Naive thymus-derived CD4-positive, alpha-beta T cell (primary cell): Measurements from ENCODE around the gene TSLP. TPM values are rescaled to one million over a fixed set of nuclear protein-coding genes. Genes with fewer than 3 reads are reported as not detected.
A peak's percentile ranks its signal among the peaks of the same experiment; 100 is the strongest.

Source experiments
- ATAC-seq: fragments of 150-1000 bp; cut with Tn5 transposase; 2 replicates; pipeline ENCODE4 v1.10.0; 2021; ENCODE audit warnings: mild to moderate bottlenecking, moderate library complexity
- CTCF ChIA-PET: fragments of 350-600 bp; sonication (Branson Sonifier 250); formaldehyde crosslinking; loops from one replicate; lab custom pipeline; 2021; ENCODE audit warnings: antibody characterized with exemption; lab: Charles Lee
- POLR2A ChIA-PET: fragments of 350-600 bp; sonication (Branson Sonifier 250); formaldehyde crosslinking; loops from one replicate; lab custom pipeline; 2021; ENCODE audit warnings: antibody characterized with exemption, inconsistent platforms; lab: Charles Lee
- DNase-seq, 9 donors: peaks; one replicate each; pipeline versions ENCODE4 v3.0.0 to v3.0.0-alpha.2; 2020 to 2022; ENCODE audit warnings: mixed read lengths in 1 of 9
- H3K27ac ChIP-seq: one replicate; pipeline ENCODE4 v1.7.0; 2013; ENCODE audit warnings: mild to moderate bottlenecking, low read depth, low read length, moderate library complexity
- H3K27me3 ChIP-seq, 2 donors: one replicate each; pipeline ENCODE4 v1.7.0; 2013; ENCODE audit warnings: low read length in 2 of 2, mild to moderate bottlenecking in 2 of 2, moderate library complexity in 2 of 2; ENCODE audit not compliant: control insufficient read depth in 2 of 2, insufficient read depth in 2 of 2
- H3K36me3 ChIP-seq, 3 experiments: 1 replicate in 2 of 3; 2 replicates in 1 of 3; pipeline ENCODE4 v1.7.0; 2013; ENCODE audit warnings: low read length in 3 of 3, mild to moderate bottlenecking in 3 of 3, moderate library complexity in 1 of 3; ENCODE audit not compliant: insufficient read depth in 3 of 3, control insufficient read depth in 2 of 3
- H3K4me1 ChIP-seq, 2 donors: one replicate each; pipeline ENCODE4 v1.7.0; 2013; ENCODE audit warnings: low read length in 2 of 2, mild to moderate bottlenecking in 2 of 2, moderate library complexity in 1 of 2; ENCODE audit not compliant: control insufficient read depth in 2 of 2, insufficient read depth in 2 of 2
- H3K4me3 ChIP-seq: 2 replicates; pipeline ENCODE4 v1.7.0; 2013; ENCODE audit warnings: mild to moderate bottlenecking, low read length
- H3K9me3 ChIP-seq, 3 experiments: 1 replicate in 2 of 3; 2 replicates in 1 of 3; pipeline ENCODE4 v1.7.0; 2013; ENCODE audit warnings: low read length in 3 of 3; ENCODE audit not compliant: control insufficient read depth in 2 of 3
- H3K27ac Mint-ChIP-seq, 9 donors: one replicate each; pipeline ENCODE4 v1.8.0; 2020 to 2022; ENCODE audit warnings: mixed read lengths in 9 of 9, mild to moderate bottlenecking in 8 of 9, moderate library complexity in 5 of 9, inconsistent platforms in 2 of 9
- H3K27me3 Mint-ChIP-seq, 5 donors: one replicate each; pipeline ENCODE4 v1.8.0; 2021 to 2022; ENCODE audit warnings: mixed read lengths in 5 of 5, mild to moderate bottlenecking in 1 of 5
- H3K36me3 Mint-ChIP-seq, 5 donors: one replicate each; pipeline ENCODE4 v1.8.0; 2020 to 2022; ENCODE audit warnings: mixed read lengths in 5 of 5, mild to moderate bottlenecking in 3 of 5, inconsistent platforms in 1 of 5
- H3K4me1 Mint-ChIP-seq, 7 donors: one replicate each; pipeline ENCODE4 v1.8.0; 2020 to 2022; ENCODE audit warnings: mixed read lengths in 7 of 7, mild to moderate bottlenecking in 3 of 7, inconsistent platforms in 1 of 7
- H3K4me3 Mint-ChIP-seq, 10 donors: one replicate each; pipeline ENCODE4 v1.8.0; 2020 to 2022; ENCODE audit warnings: mild to moderate bottlenecking in 10 of 10, mixed read lengths in 10 of 10, moderate library complexity in 6 of 10, inconsistent platforms in 2 of 10
- H3K9me3 Mint-ChIP-seq, 11 donors: one replicate each; pipeline ENCODE4 v1.8.0; 2020 to 2022; ENCODE audit warnings: mixed read lengths in 11 of 11, mild to moderate bottlenecking in 4 of 11, inconsistent platforms in 1 of 11, moderate library complexity in 1 of 11
- intact Hi-C, 2 donors: fragments of 100-400 bp; cut with micrococcal nuclease; formaldehyde crosslinking; loops; one replicate each; pipeline ENCODE4 v1.15.1; 2023
- polyA plus RNA-seq, 2 donors: library from polyadenylated mRNA; unstranded; fragments of 300-500 nt; fragmentation: Illumina TruSeq; gene quantifications; one replicate each; pipeline ENCODE4 v1.2.3, GENCODE V29; 2021
- total RNA-seq, 6 experiments: library from RNA in 5 of 6; stranded (reverse) in 5 of 6; gene quantifications; 1 replicate in 5 of 6; 2 replicates in 1 of 6; pipeline ENCODE4 v1.2.3 and lab custom pipeline; 2021 to 2026

TSLP gene
- total and polyA plus RNA-seq, 7 experiments from 2014 or later, result 0.15 TPM; not detected in 6

DNA sequence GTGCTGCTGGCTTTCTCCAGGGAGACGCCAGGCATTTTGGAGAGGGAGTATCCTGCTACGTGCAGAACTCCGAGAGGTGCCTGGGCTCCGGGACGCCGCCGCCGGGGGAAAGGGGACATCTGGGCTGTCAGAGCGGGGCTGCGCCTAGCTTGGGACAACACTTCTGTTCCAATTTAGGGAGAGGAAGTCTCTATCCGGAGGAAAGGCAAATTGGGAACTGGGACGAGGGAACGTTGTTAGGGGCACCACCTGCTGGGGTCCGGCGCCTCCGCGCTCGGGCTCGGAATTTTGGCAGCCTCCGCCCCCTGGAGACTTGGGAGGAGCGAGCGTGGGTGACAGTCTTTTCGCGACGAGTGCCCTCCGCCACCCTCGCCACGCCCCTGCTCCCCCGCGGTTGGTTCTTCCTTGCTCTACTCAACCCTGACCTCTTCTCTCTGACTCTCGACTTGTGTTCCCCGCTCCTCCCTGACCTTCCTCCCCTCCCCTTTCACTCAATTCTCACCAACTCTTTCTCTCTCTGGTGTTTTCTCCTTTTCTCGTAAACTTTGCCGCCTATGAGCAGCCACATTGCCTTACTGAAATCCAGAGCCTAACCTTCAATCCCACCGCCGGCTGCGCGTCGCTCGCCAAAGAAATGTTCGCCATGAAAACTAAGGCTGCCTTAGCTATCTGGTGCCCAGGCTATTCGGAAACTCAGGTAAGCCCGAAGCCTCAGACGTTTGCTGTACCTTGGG lies 1.6 kb downstream of the TSLP start:
- ATAC-seq (peak; percentile 86), DNase-seq (peak; percentile 10 to 69 (median 37))
- intact Hi-C loops, result loop anchor here in 1 of 2 donors (2.0 kb wide), 1 partner anchor 20 kb away; the partner anchor contains the start of gene WDR36
- Mint-ChIP-seq H3K4me1 (peaks cover 11 to 39% (median 30%) of the 10 kb centered on the region in 7 donors), H3K4me3 (peak overlapping the region; percentile 84 to 95 (median 90)), H3K27me3 (peaks cover 68 to 82% (median 77%) of the 10 kb centered on the region in 5 donors), H3K36me3 (peaks cover 0 to 3% (median 0%) of the 10 kb centered on the region in 5 donors), H3K27ac (peak overlapping the region in 3 of 9 donors; percentile 4 to 55 (median 53)), H3K9me3 (no peaks in the 10 kb centered on the region)
- ChIA-PET CTCF (no interaction called here), POLR2A (no interaction called here)
- peaks cover 14% of the 10 kb centered on the region in 2 donors for H3K27me3 ChIP-seq
- H3K36me3 ChIP-seq, result no peaks in the 10 kb centered on the region
- H3K4me3 ChIP-seq, result peak overlapping the region; percentile 67
- no peaks in the 10 kb centered on the region for H3K9me3 ChIP-seq
- H3K4me1 ChIP-seq, result peaks cover 4 to 15% of the 10 kb centered on the region in 2 donors
- H3K27ac ChIP-seq, result no peak overlapping the region

DNA sequence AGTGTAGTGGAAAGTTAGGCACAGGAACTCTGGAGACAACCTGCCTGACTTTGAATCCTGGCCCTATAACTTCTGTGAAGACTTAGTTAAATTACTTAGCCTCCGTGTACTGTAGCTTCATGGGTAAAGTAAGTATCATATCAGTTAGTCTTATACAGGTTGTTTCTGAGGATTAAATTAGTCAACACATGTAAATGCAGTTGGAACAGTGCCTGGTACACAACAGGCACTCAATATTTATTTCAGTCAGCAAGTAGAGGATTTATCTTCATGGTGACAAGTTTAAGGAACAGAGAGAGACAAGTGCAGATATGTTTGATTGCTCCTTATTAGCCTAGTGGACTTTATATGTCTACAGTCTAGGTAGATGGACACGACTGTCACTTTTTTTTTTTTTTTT lies 2.7 kb downstream of the TSLP start:
- Mint-ChIP-seq H3K36me3 (peaks cover 0 to 3% (median 0%) of the 10 kb centered on the region in 5 donors), H3K27me3 (peaks cover 61 to 79% (median 73%) of the 10 kb centered on the region in 5 donors), H3K9me3 (no peaks in the 10 kb centered on the region), H3K27ac (no peak overlapping the region), H3K4me3 (peak overlapping the region in 9 of 10 donors; percentile 84 to 95 (median 89)), H3K4me1 (peaks cover 11 to 39% (median 30%) of the 10 kb centered on the region in 7 donors)
- H3K27me3 ChIP-seq, result peaks cover 14% of the 10 kb centered on the region in 2 donors
- H3K27ac ChIP-seq, result no peak overlapping the region
- no peaks in the 10 kb centered on the region for H3K36me3 ChIP-seq
- no peak overlapping the region for H3K4me3 ChIP-seq
- ChIA-PET CTCF (no interaction called here), POLR2A (no interaction called here)
- H3K9me3 ChIP-seq, result no peaks in the 10 kb centered on the region
- intact Hi-C loops, result no loop called here
- H3K4me1 ChIP-seq, result peaks cover 4 to 15% of the 10 kb centered on the region in 2 donors
- DNase-seq (no peak), ATAC-seq (no peak)

DNA sequence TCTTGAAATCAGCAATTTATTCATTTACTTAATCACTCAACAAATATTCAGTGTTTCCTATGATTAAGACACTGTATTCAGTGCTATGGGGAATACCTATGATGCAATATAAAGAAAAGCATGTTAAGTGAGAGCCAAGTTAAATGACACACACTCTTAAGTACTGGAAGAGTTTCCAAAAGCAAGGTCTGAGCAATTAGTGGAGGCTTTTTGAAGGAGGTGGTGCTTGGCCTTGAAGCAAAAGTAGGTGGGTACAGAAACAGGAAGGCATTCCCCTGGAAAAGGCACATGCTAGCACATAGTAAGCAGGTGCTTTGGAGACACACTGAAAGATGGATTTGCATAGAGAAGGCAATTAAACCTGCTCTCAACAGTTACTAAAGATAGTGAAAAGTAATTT lies 4.0 kb downstream of the TSLP start:
- ATAC-seq (no peak), DNase-seq (no peak)
- ChIA-PET POLR2A (no interaction called here), CTCF (no interaction called here)
- Mint-ChIP-seq H3K4me1 (peaks cover 11 to 30% (median 26%) of the 10 kb centered on the region in 7 donors), H3K27ac (no peak overlapping the region), H3K36me3 (peaks cover 0 to 3% (median 0%) of the 10 kb centered on the region in 5 donors), H3K9me3 (no peaks in the 10 kb centered on the region), H3K27me3 (peaks cover 57 to 74% (median 69%) of the 10 kb centered on the region in 5 donors), H3K4me3 (no peak overlapping the region)
- H3K4me1 ChIP-seq, result peaks cover 4 to 11% of the 10 kb centered on the region in 2 donors
- H3K36me3 ChIP-seq, result no peaks in the 10 kb centered on the region
- H3K4me3 ChIP-seq, result no peak overlapping the region
- intact Hi-C loops, result no loop called here
- no peaks in the 10 kb centered on the region for H3K9me3 ChIP-seq
- H3K27me3 ChIP-seq, result peaks cover 8 to 14% of the 10 kb centered on the region in 2 donors
- no peak overlapping the region for H3K27ac ChIP-seq

DNA sequence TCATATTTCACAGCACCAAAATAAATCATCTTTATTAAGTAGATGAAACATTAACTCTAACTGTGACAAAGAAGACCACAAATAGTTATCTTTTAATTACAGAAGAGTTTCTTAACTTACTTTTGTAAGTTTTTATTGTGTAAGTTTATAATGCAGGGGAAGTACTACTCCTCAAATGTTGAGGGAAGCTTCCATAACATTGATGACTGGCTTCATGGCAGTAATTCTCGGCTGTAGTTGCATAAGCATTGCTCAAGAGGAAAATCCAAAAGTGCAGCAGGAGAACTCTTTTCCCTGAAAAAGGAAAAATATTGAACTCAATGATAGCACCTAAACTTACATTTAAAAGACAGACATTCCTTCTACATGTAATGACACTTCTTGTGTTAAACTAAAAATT lies 4.6 kb downstream of the TSLP start:
- peaks cover 11 to 25% (median 21%) of the 10 kb centered on the region in 7 donors for H3K4me1 Mint-ChIP-seq
- ATAC-seq (no peak), DNase-seq (no peak)
- Histone ChIP-seq H3K4me1 (peaks cover 4 to 5% of the 10 kb centered on the region in 2 donors), H3K27me3 (peaks cover 2 to 14% of the 10 kb centered on the region in 2 donors), H3K4me3 (no peak overlapping the region), H3K27ac (no peak overlapping the region), H3K9me3 (no peaks in the 10 kb centered on the region), H3K36me3 (no peaks in the 10 kb centered on the region)
- H3K27me3 Mint-ChIP-seq, result peaks cover 51 to 70% (median 63%) of the 10 kb centered on the region in 5 donors
- no peak overlapping the region for H3K27ac Mint-ChIP-seq
- H3K36me3 Mint-ChIP-seq, result peaks cover 0 to 3% (median 0%) of the 10 kb centered on the region in 5 donors
- POLR2A ChIA-PET, result no interaction called here
- no peak overlapping the region for H3K4me3 Mint-ChIP-seq
- CTCF ChIA-PET, result no interaction called here
- H3K9me3 Mint-ChIP-seq, result no peaks in the 10 kb centered on the region
- intact Hi-C loops, result no loop called here

DNA sequence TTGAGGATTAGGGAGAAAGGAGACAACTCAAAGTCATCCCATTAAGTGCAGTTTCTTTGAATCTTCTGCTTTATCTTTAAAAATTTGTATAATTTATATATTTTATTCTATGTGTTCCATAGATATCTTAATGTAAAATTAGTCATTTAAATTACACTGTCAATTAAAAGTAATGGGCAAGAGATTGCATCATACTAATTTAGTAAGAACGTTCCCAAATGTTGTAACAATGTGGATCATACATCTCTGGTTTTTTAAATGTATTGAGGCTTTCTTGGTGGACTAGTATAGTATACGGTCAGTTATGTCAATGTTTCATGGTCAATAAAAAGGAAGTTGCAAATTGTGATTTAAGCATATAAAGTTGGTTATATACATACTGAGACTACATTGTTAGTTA lies 6.2 kb downstream of the TSLP start:
- H3K27ac Mint-ChIP-seq, result no peak overlapping the region
- H3K4me1 Mint-ChIP-seq, result peaks cover 9 to 15% (median 13%) of the 10 kb centered on the region in 7 donors
- no peaks in the 10 kb centered on the region for H3K9me3 ChIP-seq
- no peaks in the 10 kb centered on the region for H3K36me3 ChIP-seq
- intact Hi-C loops, result no loop called here
- no peak overlapping the region for H3K4me3 ChIP-seq
- no peak overlapping the region for H3K27ac ChIP-seq
- H3K4me1 ChIP-seq, result peaks cover 3 to 4% of the 10 kb centered on the region in 2 donors
- CTCF ChIA-PET, result no interaction called here
- no peak for DNase-seq
- POLR2A ChIA-PET, result no interaction called here
- no peak for ATAC-seq
- peaks cover 51 to 67% (median 54%) of the 10 kb centered on the region in 5 donors for H3K27me3 Mint-ChIP-seq
- no peak overlapping the region for H3K4me3 Mint-ChIP-seq
- H3K27me3 ChIP-seq, result peaks cover 0 to 14% of the 10 kb centered on the region in 2 donors
- H3K9me3 Mint-ChIP-seq, result peaks cover 0 to 3% (median 0%) of the 10 kb centered on the region in 11 donors
- H3K36me3 Mint-ChIP-seq, result peaks cover 0 to 3% (median 0%) of the 10 kb centered on the region in 5 donors

DNA sequence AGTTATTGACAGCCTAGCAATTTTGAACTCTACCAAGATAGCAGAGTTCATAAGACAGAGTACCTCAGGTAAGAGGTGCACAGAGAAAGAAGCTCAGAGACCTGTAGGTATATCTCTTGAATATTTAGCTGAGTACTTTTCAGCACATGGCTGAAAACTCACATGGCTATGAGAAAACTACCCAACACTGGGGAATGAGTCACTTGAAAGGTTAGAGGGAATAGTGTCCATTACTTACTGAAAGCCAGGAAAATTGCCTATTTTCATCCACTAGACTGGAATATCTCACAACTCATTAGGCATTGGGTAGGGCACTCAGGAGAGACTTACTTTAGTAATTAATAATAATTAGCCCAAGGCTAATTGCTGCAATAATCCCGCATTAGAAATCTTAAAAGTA lies 8.3 kb downstream of the TSLP start:
- H3K27me3 ChIP-seq, result peaks cover 0 to 9% of the 10 kb centered on the region in 2 donors
- ChIA-PET POLR2A (no interaction called here), CTCF (no interaction called here)
- Mint-ChIP-seq H3K27me3 (peaks cover 51 to 64% (median 54%) of the 10 kb centered on the region in 5 donors), H3K9me3 (peaks cover 0 to 7% (median 0%) of the 10 kb centered on the region in 11 donors), H3K4me1 (peaks cover 0 to 3% (median 0%) of the 10 kb centered on the region in 7 donors), H3K4me3 (no peak overlapping the region), H3K36me3 (peaks cover 0 to 3% (median 0%) of the 10 kb centered on the region in 5 donors), H3K27ac (no peak overlapping the region)
- ATAC-seq (no peak), DNase-seq (no peak)
- no peak overlapping the region for H3K4me3 ChIP-seq
- intact Hi-C loops, result no loop called here
- no peaks in the 10 kb centered on the region for H3K9me3 ChIP-seq
- no peak overlapping the region for H3K27ac ChIP-seq
- no peaks in the 10 kb centered on the region for H3K4me1 ChIP-seq
- H3K36me3 ChIP-seq, result no peaks in the 10 kb centered on the region
